Smooth muscle cell (in vitro differentiated cells): ENCODE measurements around the gene LRP1-AS. TPM values are rescaled to one million over a fixed set of nuclear protein-coding genes. Genes with fewer than 3 reads are reported as not detected.

ENCODE experiments used
- DNase-seq: peaks from one replicate; lab custom pipeline; 2025; ENCODE audit not compliant: unreplicated experiment; lab: John Stamatoyannopoulos, UW
- H2AFZ ChIP-seq: fragments of 200-600 bp; sonication (generic); 2 replicates; pipeline ENCODE4 v1.6.0; 2016; ENCODE audit warnings: antibody characterized with exemption, low read depth, mild to moderate bottlenecking
- H3F3A ChIP-seq: fragments of 200-600 bp; sonication (generic); 2 replicates; pipeline ENCODE4 v1.6.0; 2017; ENCODE audit warnings: antibody characterized with exemption, low read depth
- H3K27ac ChIP-seq: fragments of 200-600 bp; sonication (generic); 2 replicates; pipeline ENCODE4 v1.5.1; 2016; ENCODE audit warnings: low read depth, mild to moderate bottlenecking
- H3K27me3 ChIP-seq: fragments of 200-600 bp; sonication (generic); 2 replicates; pipeline ENCODE4 v1.6.1; 2016; ENCODE audit warnings: low read depth, mild to moderate bottlenecking
- H3K36me3 ChIP-seq: fragments of 200-600 bp; sonication (generic); 2 replicates; pipeline ENCODE4 v1.5.1; 2016; ENCODE audit warnings: low read depth
- H3K4me1 ChIP-seq: fragments of 200-600 bp; sonication (generic); 2 replicates; pipeline ENCODE4 v1.5.1; 2016; ENCODE audit warnings: low read depth
- H3K4me2 ChIP-seq: fragments of 200-600 bp; sonication (generic); 2 replicates; pipeline ENCODE4 v1.6.0; 2016; ENCODE audit warnings: mild to moderate bottlenecking
- H3K4me3 ChIP-seq: fragments of 200-600 bp; sonication (generic); 2 replicates; pipeline ENCODE4 v1.5.1; 2016; ENCODE audit warnings: mild to moderate bottlenecking
- H3K79me2 ChIP-seq: fragments of 200-600 bp; sonication (generic); 2 replicates; pipeline ENCODE4 v1.6.0; 2016; ENCODE audit warnings: low read depth, mild to moderate bottlenecking
- H3K9ac ChIP-seq: fragments of 200-600 bp; sonication (generic); 2 replicates; pipeline ENCODE4 v1.6.0; 2016; ENCODE audit warnings: low read depth
- H3K9me3 ChIP-seq: fragments of 200-600 bp; sonication (generic); replicated peaks from 2 replicates; pipeline ENCODE4 v1.5.1; 2016; ENCODE audit warnings: low read depth
- H4K20me1 ChIP-seq: fragments of 200-600 bp; sonication (generic); 2 replicates; pipeline ENCODE4 v1.6.0; 2016; ENCODE audit warnings: low read depth
- CTCF ChIP-seq: fragments of 200-600 bp; sonication (generic); IDR thresholded peaks from 2 replicates; pipeline ENCODE4 v1.5.1; 2017; ENCODE audit warnings: borderline replicate concordance, mild to moderate bottlenecking, antibody characterized with exemption; ENCODE audit not compliant: insufficient read depth, poor library complexity, severe bottlenecking
- WGBS: methylation state at CpG from one replicate; pipeline ENCODE4 v1.1.7; 2016; ENCODE audit warnings: low lambda C conversion rate; 5-methylcytosine and 5-hydroxymethylcytosine counted together
- polyA plus RNA-seq: library from polyadenylated mRNA; unstranded; fragments of >200 nt; fragmentation: Nextera tagmentation; extraction: Ambion mirVana; gene quantifications from 2 replicates; pipeline ENCODE4 v1.2.1, GENCODE V29; 2016
- total RNA-seq: library from RNA; depleted of rRNA; stranded (reverse); fragments of >200 nt; gene quantifications from 2 replicates; pipeline ENCODE4 v1.2.3, GENCODE V29; 2014

Gene LRP1-AS
- total and polyA plus RNA-seq, 2 experiments from 2014 or later = not detected

DNA sequence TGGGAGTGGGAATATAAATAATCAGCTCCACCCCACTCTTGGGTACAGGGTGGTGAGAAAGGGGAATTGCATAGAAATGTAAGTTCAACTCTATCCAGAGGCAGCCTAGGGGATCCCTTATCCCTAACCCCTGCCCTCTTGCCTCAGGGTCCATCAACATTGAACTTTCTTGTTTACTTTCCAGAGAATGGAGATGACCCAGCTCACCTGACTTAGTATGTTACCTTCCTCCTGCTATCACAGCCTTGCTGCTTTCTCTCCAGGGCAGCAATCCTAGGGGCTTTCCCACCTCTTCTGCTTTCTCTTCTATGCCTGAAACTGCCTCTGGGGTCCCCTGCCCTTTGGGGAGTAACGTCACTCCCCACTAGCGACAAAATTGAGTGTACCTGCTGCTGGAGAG is 16.5 kb downstream of the LRP1-AS start:
- Histone ChIP-seq H3K36me3 (no peaks in the 10 kb centered on the region), H3K4me3 (peak overlapping the region; percentile 97), H3F3A (peaks cover 13% of the 10 kb centered on the region), H3K9ac (peak overlapping the region; percentile 79), H3K4me2 (peak overlapping the region; percentile 100), H2AFZ (no peak overlapping the region), H3K27me3 (no peaks in the 10 kb centered on the region), H3K9me3 (no peaks in the 10 kb centered on the region), H3K27ac (peak overlapping the region; percentile 92), H3K79me2 (peaks cover 75% of the 10 kb centered on the region), H4K20me1 (peaks cover 67% of the 10 kb centered on the region), H3K4me1 (peaks cover 53% of the 10 kb centered on the region)
- no peak for DNase-seq
- WGBS = 84% methylated on average over 2 of the region's 2 CpGs
- TF ChIP-seq CTCF = no peak

DNA sequence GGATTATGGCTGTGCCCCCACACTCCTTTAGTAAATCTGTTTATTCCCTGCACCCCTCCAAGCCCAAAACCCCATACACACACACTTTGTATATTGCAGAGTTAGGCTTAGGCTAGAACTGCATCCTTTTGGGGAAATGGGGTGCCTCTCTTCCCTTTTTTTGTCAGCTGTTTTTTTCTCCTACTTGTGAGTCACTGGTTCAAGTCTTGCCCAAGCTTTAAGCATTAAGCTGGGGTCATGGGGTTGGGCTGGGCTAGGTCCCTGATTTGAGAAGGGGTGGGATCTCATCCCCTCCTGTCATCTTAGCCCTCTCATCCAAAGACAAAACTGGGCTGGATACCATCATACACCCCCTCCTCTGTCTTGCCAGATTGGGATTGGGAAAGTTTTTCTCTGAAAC is 17.5 kb downstream of the LRP1-AS start:
- Histone ChIP-seq H3K27me3 (no peaks in the 10 kb centered on the region), H3K9ac (peak overlapping the region; percentile 79), H3K4me1 (peaks cover 42% of the 10 kb centered on the region), H3K4me3 (peak overlapping the region; percentile 97), H3K9me3 (no peaks in the 10 kb centered on the region), H3K79me2 (peaks cover 65% of the 10 kb centered on the region), H4K20me1 (peaks cover 56% of the 10 kb centered on the region), H3F3A (peaks cover 13% of the 10 kb centered on the region), H2AFZ (no peak overlapping the region), H3K27ac (peak overlapping the region; percentile 92), H3K4me2 (peak overlapping the region; percentile 100), H3K36me3 (no peaks in the 10 kb centered on the region)
- DNase-seq = no peak
- TF ChIP-seq CTCF = no peak

- Histone ChIP-seq H2AFZ (no peak overlapping the region), H3K9ac (peak overlapping the region; percentile 79), H3K4me3 (peak overlapping the region; percentile 97), H3K4me2 (peak overlapping the region; percentile 100), H4K20me1 (peaks cover 51% of the 10 kb centered on the region), H3K79me2 (peaks cover 60% of the 10 kb centered on the region), H3F3A (peaks cover 13% of the 10 kb centered on the region), H3K27me3 (no peaks in the 10 kb centered on the region), H3K27ac (peak overlapping the region; percentile 92), H3K9me3 (no peaks in the 10 kb centered on the region), H3K36me3 (no peaks in the 10 kb centered on the region), H3K4me1 (peaks cover 40% of the 10 kb centered on the region)
- DNase-seq = no peak
- WGBS = 3% methylated on average over 10 of the region's 12 CpGs
- TF ChIP-seq CTCF = no peak
These were observed 18.0 kb downstream of the LRP1-AS start for GRCh38 chr12:57129321-57129842.

GRCh38 chr12:57128519-57129247 is 18.7 kb downstream of the LRP1-AS start:
- Histone ChIP-seq H3K9me3 (no peaks in the 10 kb centered on the region), H3K9ac (peak overlapping the region; percentile 79), H3K4me2 (peak overlapping the region; percentile 100), H3K79me2 (peaks cover 53% of the 10 kb centered on the region), H3F3A (peaks cover 13% of the 10 kb centered on the region), H3K4me3 (peak overlapping the region; percentile 97), H3K27me3 (no peaks in the 10 kb centered on the region), H4K20me1 (peaks cover 44% of the 10 kb centered on the region), H2AFZ (no peak overlapping the region), H3K4me1 (peaks cover 37% of the 10 kb centered on the region), H3K27ac (peak overlapping the region; percentile 92), H3K36me3 (no peaks in the 10 kb centered on the region)
- TF ChIP-seq CTCF = no peak
- 3% methylated on average over 10 of the region's 35 CpGs for WGBS
- no peak for DNase-seq
